HuH-7 (cell line): Measurements from ENCODE around the gene PRKAG2.

ENCODE experiments used
- DNase-seq: peaks from one replicate; pipeline ENCODE4 v3.0.0; 2011; ENCODE audit warnings: low spot score

The PRKAG2 gene

GRCh38 chr7:151900591-151900985, 23.7 kb upstream of the PRKAG2 start:
- no peak for DNase-seq

- no peak for DNase-seq
Measured at GRCh38 chr7:151899513-151900360, 22.8 kb upstream of the PRKAG2 start.

DNA sequence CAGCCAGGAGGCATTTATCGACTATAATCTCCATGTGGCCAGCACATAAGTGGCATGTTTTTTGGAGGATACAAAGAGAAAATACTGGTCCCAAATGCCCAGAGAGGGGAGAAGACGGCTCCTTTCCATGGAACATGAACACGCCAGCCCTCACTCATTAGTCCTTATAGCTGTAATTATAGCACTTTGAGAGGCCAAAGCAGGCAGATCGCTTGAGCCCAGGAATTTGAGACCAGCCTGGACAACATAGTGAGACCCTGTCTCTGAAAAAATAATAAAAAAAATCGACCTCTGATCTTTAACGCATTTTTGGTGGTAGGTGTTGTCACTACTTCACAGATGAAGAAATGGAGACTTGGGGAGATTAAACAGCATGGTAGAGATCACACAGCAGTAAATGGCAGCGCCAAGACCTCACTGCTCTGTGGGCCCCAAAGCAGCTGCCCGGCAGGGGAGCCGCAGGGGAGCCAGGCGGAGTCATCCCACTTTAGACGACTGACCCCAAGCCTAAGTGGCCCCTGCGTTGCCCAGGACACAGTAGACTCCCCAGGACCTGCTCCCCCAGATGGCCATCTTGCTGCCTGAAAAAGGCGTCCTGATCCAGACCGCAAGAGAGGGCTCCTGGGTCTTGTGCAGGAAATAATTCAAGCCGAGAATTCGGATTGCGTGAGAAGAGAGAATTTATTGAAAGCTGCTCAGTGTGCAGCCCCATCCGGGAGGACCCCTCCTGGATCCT, 21.2 kb upstream of the PRKAG2 start:
- no peak for DNase-seq

GRCh38 chr7:151897161-151897731, 20.3 kb upstream of the PRKAG2 start:
- DNase-seq: peak; percentile 71

DNA sequence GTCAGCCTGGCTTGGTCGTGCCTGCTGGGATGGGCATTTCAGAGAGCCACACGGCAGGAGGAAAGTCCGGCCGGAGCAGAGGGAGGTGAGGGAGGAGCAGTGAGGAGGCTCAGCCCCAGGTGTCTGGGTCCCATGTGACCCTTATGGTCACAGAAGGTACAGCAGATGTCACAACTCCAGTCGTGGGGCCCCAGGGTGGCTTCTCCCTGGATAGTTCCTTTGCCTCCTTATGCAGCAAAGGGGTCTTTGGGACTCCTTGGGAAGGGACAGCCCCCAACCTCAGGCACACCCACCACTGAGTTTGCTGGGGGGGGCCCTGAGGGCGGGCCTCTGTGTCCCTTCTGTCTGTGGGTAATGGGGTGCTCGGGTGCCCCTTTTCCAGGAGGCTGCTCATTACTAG, 19.6 kb upstream of the PRKAG2 start:
- DNase-seq: no peak

- DNase-seq: no peak
Measured at GRCh38 chr7:151896086-151896485, 19.2 kb upstream of the PRKAG2 start.

DNA sequence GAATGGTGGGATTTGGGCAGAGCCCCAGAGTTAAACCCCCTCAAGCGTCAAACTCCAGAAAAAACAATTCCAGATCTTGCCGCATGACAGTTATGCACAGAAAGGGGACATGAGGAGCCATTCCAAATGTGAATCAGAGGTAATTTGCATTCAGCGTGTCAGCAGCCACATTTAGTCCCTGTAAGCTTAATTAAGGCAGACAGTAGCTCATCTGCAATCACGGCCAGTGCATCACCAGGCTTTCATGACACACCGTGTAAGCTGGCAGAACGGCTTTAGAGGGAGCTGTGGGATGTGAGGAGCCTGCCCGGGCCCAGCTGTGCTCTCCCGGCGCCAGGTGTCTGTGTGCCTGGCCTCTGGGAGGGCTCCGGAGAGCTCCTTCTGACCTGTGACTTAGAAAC, 18.7 kb upstream of the PRKAG2 start:
- no peak for DNase-seq

- no peak for DNase-seq
Measured at GRCh38 chr7:151895008-151895630, 18.2 kb upstream of the PRKAG2 start.

GRCh38 chr7:151894111-151895007, 17.4 kb upstream of the PRKAG2 start:
- no peak for DNase-seq

GRCh38 chr7:151893405-151893923, 16.5 kb upstream of the PRKAG2 start:
- DNase-seq: no peak

DNA sequence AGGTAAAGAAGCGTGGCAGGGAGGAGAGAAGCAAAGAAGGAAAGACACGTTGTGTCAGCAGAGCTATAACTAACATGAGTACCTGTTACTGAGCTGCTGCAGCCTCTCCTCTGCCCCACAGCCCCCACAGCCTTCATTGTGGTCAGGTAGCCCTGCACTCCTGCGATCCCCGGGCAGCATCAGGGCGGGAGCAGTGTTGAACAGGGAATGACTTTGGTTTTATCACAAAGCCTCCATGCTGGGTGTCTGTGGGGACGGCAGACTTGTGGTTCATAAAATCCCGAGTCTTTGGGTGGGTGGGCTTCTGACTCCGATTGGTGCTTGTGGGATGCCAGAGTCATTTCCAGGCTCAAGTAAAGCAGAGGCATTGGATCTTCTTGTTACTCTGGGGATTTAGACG, 14.8 kb upstream of the PRKAG2 start:
- no peak for DNase-seq

- DNase-seq: no peak
Measured at GRCh38 chr7:151891182-151891581, 14.3 kb upstream of the PRKAG2 start.

DNA sequence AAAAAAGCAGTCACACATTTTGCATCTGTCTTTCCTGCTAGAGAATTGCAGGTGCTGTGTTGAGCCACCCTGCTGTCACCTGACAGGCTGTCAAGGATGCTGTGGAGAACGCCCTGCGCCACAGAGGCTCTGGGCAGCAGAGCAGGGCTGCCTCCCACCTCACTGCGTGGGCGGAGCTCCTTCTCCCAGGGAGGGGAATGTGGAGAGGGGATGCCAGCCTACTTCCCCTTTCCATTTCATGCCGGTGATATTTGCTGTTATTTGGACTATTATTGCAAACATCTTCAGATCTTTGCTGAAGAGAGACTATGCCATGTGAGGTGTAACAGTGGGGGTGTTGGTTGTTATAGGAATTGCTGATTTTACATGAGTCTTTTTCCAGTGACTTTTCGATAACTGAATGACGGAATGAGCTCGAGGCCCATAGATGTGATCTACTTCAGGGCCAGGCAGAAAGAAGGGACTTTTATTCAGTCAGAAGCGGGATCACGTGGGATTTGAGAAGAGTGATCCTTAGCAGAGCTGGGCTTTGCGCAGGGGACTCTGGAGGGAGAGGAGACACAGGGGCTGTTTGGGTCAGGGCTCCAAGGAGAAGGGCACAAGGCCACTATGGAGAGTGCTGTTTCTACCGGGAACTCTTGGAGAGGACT, 13.6 kb upstream of the PRKAG2 start:
- DNase-seq: no peak

GRCh38 chr7:151889406-151890354, 12.8 kb upstream of the PRKAG2 start:
- no peak for DNase-seq

GRCh38 chr7:151888079-151889067, 11.5 kb upstream of the PRKAG2 start:
- DNase-seq: peak; percentile 37

DNA sequence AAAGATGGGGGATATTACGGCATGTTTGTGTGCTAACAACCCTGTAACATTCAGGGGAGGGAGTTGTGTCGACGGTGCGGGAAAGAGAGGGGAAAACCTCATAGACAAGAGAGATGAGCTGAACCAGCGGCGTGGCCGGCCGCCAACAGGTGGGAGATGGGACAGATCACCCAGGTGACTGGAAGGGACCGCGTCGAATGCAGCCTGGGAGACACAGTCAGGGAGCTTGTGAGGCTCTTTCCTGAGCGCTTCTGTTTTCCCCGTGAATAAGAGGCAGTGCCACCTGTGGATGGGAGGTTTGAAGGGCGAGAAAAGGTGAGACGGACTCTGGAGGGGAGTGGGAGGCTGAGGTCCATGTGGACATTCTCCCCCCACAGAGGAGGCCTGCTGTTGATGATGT, 9.9 kb upstream of the PRKAG2 start:
- no peak for DNase-seq

GRCh38 chr7:151885202-151885580, 8.3 kb upstream of the PRKAG2 start:
- DNase-seq: no peak
